ENCODE data around the gene BHLHE40. TPM values are rescaled to one million over a fixed set of nuclear protein-coding genes. Genes with fewer than 3 reads are reported as not detected.

The BHLHE40 gene
- total RNA-seq, 4 donors from 2014 or later, result 8.3 to 170 (median 19.4) TPM

DNA sequence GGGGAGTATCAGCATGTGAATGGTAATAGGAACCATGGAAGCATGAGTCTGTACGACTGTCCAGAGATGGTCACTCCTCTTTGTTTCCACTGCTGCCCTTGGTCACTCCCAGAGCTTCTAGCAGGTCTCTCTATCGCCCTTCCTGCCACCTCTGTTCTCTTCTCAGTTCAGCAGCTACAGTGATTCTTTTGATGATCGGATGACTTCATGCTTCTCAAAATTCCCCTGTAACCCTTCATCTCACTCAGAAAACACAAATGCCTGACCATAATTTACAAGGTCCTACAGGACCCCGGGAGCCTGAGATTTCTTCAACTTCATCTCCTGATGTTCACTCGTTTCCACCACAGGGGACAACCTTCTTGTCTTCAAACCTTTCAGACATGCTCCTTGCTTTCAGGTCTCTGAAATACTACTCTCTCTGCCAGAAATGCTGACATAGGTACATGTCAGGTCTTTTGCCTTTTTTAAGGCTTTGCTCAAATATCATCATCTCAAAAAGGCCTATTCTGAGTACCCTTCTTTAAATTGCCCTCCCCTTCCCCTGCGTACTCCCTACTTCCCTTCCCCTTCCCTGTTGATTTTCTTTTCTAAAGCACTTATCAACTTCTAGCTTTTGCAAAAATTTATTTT lies 42.1 kb upstream of the BHLHE40 start:
- intact Hi-C loops (cut with DNase I), result no loop called here
- no peak for TF ChIP-seq POLR2A (IDR thresholded peaks at IDR 0.05; ENCODE audit: low read depth)
- no peak for TF ChIP-seq EP300 (IDR thresholded peaks at IDR 0.05)
- TF ChIP-seq, protein P1, sequence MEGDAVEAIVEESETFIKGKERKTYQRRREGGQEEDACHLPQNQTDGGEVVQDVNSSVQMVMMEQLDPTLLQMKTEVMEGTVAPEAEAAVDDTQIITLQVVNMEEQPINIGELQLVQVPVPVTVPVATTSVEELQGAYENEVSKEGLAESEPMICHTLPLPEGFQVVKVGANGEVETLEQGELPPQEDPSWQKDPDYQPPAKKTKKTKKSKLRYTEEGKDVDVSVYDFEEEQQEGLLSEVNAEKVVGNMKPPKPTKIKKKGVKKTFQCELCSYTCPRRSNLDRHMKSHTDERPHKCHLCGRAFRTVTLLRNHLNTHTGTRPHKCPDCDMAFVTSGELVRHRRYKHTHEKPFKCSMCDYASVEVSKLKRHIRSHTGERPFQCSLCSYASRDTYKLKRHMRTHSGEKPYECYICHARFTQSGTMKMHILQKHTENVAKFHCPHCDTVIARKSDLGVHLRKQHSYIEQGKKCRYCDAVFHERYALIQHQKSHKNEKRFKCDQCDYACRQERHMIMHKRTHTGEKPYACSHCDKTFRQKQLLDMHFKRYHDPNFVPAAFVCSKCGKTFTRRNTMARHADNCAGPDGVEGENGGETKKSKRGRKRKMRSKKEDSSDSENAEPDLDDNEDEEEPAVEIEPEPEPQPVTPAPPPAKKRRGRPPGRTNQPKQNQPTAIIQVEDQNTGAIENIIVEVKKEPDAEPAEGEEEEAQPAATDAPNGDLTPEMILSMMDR (IDR thresholded peaks at IDR 0.05), result no peak
- no peak for TF ChIP-seq POLR2AphosphoS5 (IDR thresholded peaks at IDR 0.05)
- no peaks in the 10 kb centered on the region for H3K4me1 ChIP-seq
- no peaks in the 10 kb centered on the region for H3K27me3 ChIP-seq
- H3K9me3 ChIP-seq, result no peaks in the 10 kb centered on the region
- DNase-seq (ENCODE audit: extremely low spot score), result no peak
- H3K27ac ChIP-seq (replicated peaks in 1 of 4), result no peak overlapping the region
- H3K4me3 ChIP-seq, result no peak overlapping the region
- H3K36me3 ChIP-seq, result no peaks in the 10 kb centered on the region
- 93% methylated on average over 6 of the region's 6 CpGs for WGBS

DNA sequence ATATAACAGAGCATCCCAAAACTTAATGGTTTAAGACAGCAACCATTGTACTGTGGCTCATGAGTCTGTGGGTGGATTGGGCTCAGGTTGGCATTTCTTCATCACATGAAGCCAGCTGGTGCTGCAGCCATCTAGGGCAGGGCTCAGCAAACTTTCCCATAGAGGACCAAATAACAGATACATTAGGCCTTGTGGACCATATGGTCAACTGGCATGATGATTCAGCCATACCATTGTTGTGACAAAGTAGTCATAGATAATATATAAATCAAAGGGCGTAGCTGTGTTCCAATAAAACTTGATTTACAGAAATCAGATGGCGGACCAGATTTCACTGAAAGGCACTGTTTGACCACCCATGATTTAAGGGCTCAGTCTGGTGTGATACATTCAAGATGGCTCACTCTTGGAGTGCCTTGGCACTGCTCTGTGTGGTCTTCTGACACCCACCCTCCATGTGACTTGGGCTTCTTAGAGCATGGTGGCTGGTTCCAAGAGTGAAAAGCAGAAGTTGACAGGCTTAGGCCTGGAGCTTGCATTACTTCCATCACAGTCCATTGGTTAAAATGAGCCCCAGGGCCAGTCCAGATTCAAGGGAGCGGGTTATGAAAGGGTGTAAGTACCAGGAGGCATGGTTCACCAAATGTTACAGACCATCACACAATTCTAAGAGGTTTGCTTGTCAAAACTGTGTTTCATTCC lies 40.8 kb upstream of the BHLHE40 start:
- Histone ChIP-seq H3K4me1 (no peaks in the 10 kb centered on the region), H3K36me3 (no peaks in the 10 kb centered on the region), H3K27ac (replicated peaks in 1 of 4) (no peak overlapping the region), H3K4me3 (no peak overlapping the region), H3K9me3 (no peaks in the 10 kb centered on the region), H3K27me3 (no peaks in the 10 kb centered on the region)
- TF ChIP-seq POLR2A (IDR thresholded peaks at IDR 0.05; ENCODE audit: low read depth) (no peak), POLR2AphosphoS5 (IDR thresholded peaks at IDR 0.05) (no peak)
- TF ChIP-seq, protein P1 (IDR thresholded peaks at IDR 0.05), result no peak
- no peak for DNase-seq (ENCODE audit: extremely low spot score)
- intact Hi-C loops (cut with DNase I), result no loop called here
- 88% methylated on average over 3 of the region's 3 CpGs for WGBS

DNA sequence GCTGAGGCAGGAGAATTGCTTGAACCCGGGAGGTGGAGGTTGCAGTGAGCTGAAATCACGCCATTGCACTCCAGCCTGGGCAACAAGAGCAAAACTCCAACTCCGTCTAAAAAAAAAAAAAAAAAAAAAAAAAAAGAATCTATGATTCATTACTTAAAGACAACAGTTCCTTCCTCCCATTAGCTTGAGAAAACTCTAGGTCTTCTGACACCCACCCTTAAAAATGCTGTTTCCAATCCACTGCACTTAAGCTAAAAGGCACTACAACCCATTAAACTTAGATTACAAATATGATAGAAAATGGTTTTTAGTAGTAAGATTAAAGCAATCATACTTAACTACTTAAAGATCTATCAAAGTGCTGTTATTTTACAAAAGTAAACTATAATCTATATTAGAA lies 40.0 kb upstream of the BHLHE40 start:
- TF ChIP-seq EP300 (IDR thresholded peaks at IDR 0.05), result no peak
- Histone ChIP-seq H3K9me3 (no peaks in the 10 kb centered on the region), H3K36me3 (no peaks in the 10 kb centered on the region), H3K27me3 (no peaks in the 10 kb centered on the region), H3K4me3 (no peak overlapping the region), H3K4me1 (no peaks in the 10 kb centered on the region), H3K27ac (replicated peaks in 1 of 4) (no peak overlapping the region)
- intact Hi-C loops (cut with DNase I), result no loop called here
- DNase-seq (ENCODE audit: extremely low spot score), result no peak
- WGBS, result 71% methylated on average over 3 of the region's 3 CpGs

DNA sequence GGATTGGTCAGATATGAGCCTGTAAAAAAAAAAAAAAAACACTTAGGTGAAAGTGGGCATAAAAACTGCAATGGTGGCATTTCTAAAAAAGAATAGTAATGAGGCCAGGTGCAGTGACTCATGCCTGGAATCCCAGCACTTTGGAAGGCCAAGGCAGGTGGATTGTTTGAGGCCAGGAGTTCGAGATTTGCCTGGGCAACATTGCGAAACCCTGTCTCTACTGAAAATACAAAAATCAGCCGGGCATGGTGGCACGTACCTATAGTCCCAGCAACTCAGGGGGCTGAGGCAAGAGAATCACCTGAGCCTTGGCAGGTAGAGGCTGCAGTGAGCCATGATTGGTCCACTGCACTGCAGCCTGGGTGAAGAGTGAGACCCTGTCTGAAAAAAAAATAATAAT lies 38.3 kb upstream of the BHLHE40 start:
- TF ChIP-seq POLR2AphosphoS5 (IDR thresholded peaks at IDR 0.05) (no peak), POLR2A (IDR thresholded peaks at IDR 0.05; ENCODE audit: low read depth) (no peak), EP300 (IDR thresholded peaks at IDR 0.05) (no peak)
- TF ChIP-seq, protein P1 (IDR thresholded peaks at IDR 0.05), result no peak
- Histone ChIP-seq H3K36me3 (no peaks in the 10 kb centered on the region), H3K9me3 (no peaks in the 10 kb centered on the region), H3K27ac (replicated peaks in 1 of 4) (no peak overlapping the region), H3K4me1 (no peaks in the 10 kb centered on the region), H3K27me3 (no peaks in the 10 kb centered on the region), H3K4me3 (no peak overlapping the region)
- intact Hi-C loops (cut with DNase I), result no loop called here
- no peak for DNase-seq (ENCODE audit: extremely low spot score)
- WGBS, result 94% methylated on average over 4 of the region's 4 CpGs

DNA sequence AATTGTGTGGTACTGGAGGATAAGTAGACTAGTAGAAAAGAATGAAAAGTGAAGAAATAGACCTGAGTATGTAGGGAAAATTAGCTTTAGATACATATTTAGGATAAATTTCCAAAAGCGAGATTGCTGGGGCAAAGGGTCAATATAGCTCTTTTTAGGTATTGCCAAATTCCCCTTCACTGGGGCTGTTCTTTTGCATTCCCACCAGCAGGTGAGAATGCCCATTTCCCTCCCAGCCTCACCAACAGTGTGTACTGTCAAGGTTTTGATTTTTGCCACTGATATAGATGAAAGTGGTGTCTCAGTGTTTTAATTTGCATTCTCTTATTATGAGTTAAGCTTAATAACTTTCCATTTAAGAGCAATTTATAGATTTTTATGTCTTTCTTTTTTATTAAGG lies 35.7 kb upstream of the BHLHE40 start:
- intact Hi-C loops (cut with DNase I), result no loop called here
- no peaks in the 10 kb centered on the region for H3K4me1 ChIP-seq
- no peak overlapping the region for H3K4me3 ChIP-seq
- no peak for TF ChIP-seq EP300 (IDR thresholded peaks at IDR 0.05)
- TF ChIP-seq, protein P1 (IDR thresholded peaks at IDR 0.05), result peak in 2 of 3 experiments; percentile 21 to 42
- H3K27ac ChIP-seq (replicated peaks in 1 of 4), result no peak overlapping the region
- H3K9me3 ChIP-seq, result no peaks in the 10 kb centered on the region
- H3K27me3 ChIP-seq, result no peaks in the 10 kb centered on the region
- no peak for DNase-seq (ENCODE audit: extremely low spot score)
- 98% methylated on average over 1 of the region's 1 CpG for WGBS
- H3K36me3 ChIP-seq, result no peaks in the 10 kb centered on the region

Data from esophagus muscularis mucosa (tissue), 4 donors.